GM12878 (cell line): ENCODE data around the gene TMEM168. TPM values are rescaled to one million over a fixed set of nuclear protein-coding genes. Genes with fewer than 3 reads are reported as not detected.
"Not testable (repeated sequence)": the region's sequence is repeated elsewhere in the genome, so short reads cannot be mapped to it uniquely, and the experiment has no call there.

ENCODE experiments used
- ATAC-seq: fragments of 200-7000 bp; cut with Tn5 transposase; 3 replicates; pipeline ENCODE4 v1.9.1; 2020; ENCODE audit warnings: mild to moderate bottlenecking, moderate library complexity
- BruUV-seq: library from RNA; stranded (reverse); fragments of 400-500 nt; replicated peaks from 2 replicates; lab custom pipeline; 2021; lab: Mats Ljungman, UMichigan
- CTCF ChIA-PET: fragments of 300-600 bp; sonication (Branson Sonifier 250); formaldehyde crosslinking; extraction: SDS; loops from one replicate; lab custom pipeline; 2021; ENCODE audit warnings: inconsistent platforms; lab: Yijun Ruan, JAX
- POLR2A ChIA-PET: fragments of 350-600 bp; formaldehyde crosslinking; extraction: SDS; loops from one replicate; lab custom pipeline; 2021; ENCODE audit warnings: inconsistent platforms; lab: Charles Lee
- RAD21 ChIA-PET: fragments of 300-600 bp; sonication (Branson Sonifier 250); formaldehyde crosslinking; loops from one replicate; lab custom pipeline; 2023; ENCODE audit warnings: antibody characterized with exemption; ENCODE audit not compliant: unreplicated experiment; lab: Charles Lee
- SMC1A ChIA-PET: fragments of 300-600 bp; sonication (Branson Sonifier 250); formaldehyde crosslinking; loops from one replicate; lab custom pipeline; 2023; ENCODE audit not compliant: unreplicated experiment, uncharacterized antibody; lab: Charles Lee
- DNase-seq: peaks from one replicate; pipeline ENCODE4 v3.0.0-alpha.2; 2011; ENCODE audit warnings: low read depth, low spot score
- FAIRE-seq: peaks from 3 replicates; lab custom pipeline; 2011; peaks lifted over from hg19 to GRCh38; lab: Jason Lieb, UNC
- H2AFZ ChIP-seq: 2 replicates; pipeline ENCODE4 v1.6.0; 2011; ENCODE audit warnings: low read depth, low read length, control low read depth; ENCODE audit not compliant: control insufficient read depth
- H3K27ac ChIP-seq: 2 replicates; pipeline ENCODE4 v1.5.1; 2011; ENCODE audit warnings: control low read depth; ENCODE audit not compliant: control insufficient read depth, insufficient read depth
- H3K27me3 ChIP-seq, 2 experiments: replicated peaks in 1 of 2; 2 replicates each; pipeline versions ENCODE4 v1.6.0 to v1.6.1; 2011; ENCODE audit warnings: low read length in 1 of 2; ENCODE audit not compliant: control insufficient read depth in 2 of 2, insufficient read depth in 2 of 2
- H3K36me3 ChIP-seq, 2 experiments: 2 replicates each; pipeline ENCODE4 v1.5.1; 2011; ENCODE audit warnings: low read length in 1 of 2; ENCODE audit not compliant: control insufficient read depth in 2 of 2, insufficient read depth in 2 of 2
- H3K4me1 ChIP-seq: 2 replicates; pipeline ENCODE4 v1.6.1; 2011; ENCODE audit warnings: mild to moderate bottlenecking, low read length, moderate library complexity, mixed read lengths; ENCODE audit not compliant: control insufficient read depth, insufficient read depth
- H3K4me2 ChIP-seq: 2 replicates; pipeline ENCODE4 v1.6.0; 2011; ENCODE audit warnings: control low read depth; ENCODE audit not compliant: control insufficient read depth, insufficient read depth
- H3K4me3 ChIP-seq: fragments of 200-600 bp; sonication (generic); 2 replicates; pipeline ENCODE4 v1.5.1; 2016
- H3K79me2 ChIP-seq: 2 replicates; pipeline ENCODE4 v1.6.0; 2011; ENCODE audit warnings: low read length; ENCODE audit not compliant: control insufficient read depth, insufficient read depth
- H3K9ac ChIP-seq: 2 replicates; pipeline ENCODE4 v1.8.0; 2011; ENCODE audit warnings: low read length, control low read depth, mixed read lengths; ENCODE audit not compliant: control insufficient read depth, insufficient read depth
- H3K9me3 ChIP-seq: replicated peaks from 3 replicates; pipeline ENCODE4 v1.5.1; 2011; ENCODE audit warnings: mild to moderate bottlenecking, low read length; ENCODE audit not compliant: control insufficient read depth, insufficient read depth
- H4K20me1 ChIP-seq: 2 replicates; pipeline ENCODE4 v1.6.0; 2011; ENCODE audit not compliant: control insufficient read depth, insufficient read depth
- IRF4 ChIP-seq: IDR thresholded peaks from 2 replicates; pipeline ENCODE4 v1.6.1; 2011; ENCODE audit warnings: low read depth, low read length
- RB1 ChIP-seq: fragments of 450-650 bp; formaldehyde crosslinking; IDR thresholded peaks from 2 replicates; pipeline ENCODE4 v1.6.1; 2017; ENCODE audit warnings: mild to moderate bottlenecking, borderline replicate concordance
- WGBS: methylation state at CpG from one replicate; pipeline ENCODE4 v1.1.6; 2016; ENCODE audit warnings: low lambda C conversion rate; ENCODE audit not compliant: insufficient replicate concordance, insufficient coverage; ENCODE audit errors: missing lambda C conversion rate; 5-methylcytosine and 5-hydroxymethylcytosine counted together
- in situ Hi-C: fragments of 300-500 bp; cut with MboI; formaldehyde crosslinking; loops from 9 replicates; pipeline ENCODE4 v1.14.3; 2018; ENCODE audit warnings: mixed read lengths
- intact Hi-C: fragments of 100-400 bp; cut with micrococcal nuclease; formaldehyde crosslinking; loops from one replicate; pipeline ENCODE4 v1.14.2; 2022; ENCODE audit not compliant: unreplicated experiment
- polyA plus RNA-seq, 11 experiments: library from polyadenylated mRNA; depleted of rRNA in 4 of 11; unstranded in 6 of 11; stranded (reverse) in 5 of 11; fragments of >200 nt; fragmentation: Nextera tagmentation in 4 of 11; fragmentation: Illumina TruSeq in 1 of 11; extraction: Ambion mirVana in 4 of 11; extraction: Trizol in 1 of 11; gene quantifications; 1 replicate in 1 of 11; 2 replicates in 10 of 11; pipeline versions ENCODE4 v1.2.1 to v1.2.3, GENCODE V29; 2011 to 2016; ENCODE audit warnings: inconsistent platforms in 2 of 11, missing spikeins in 2 of 11, low read depth in 1 of 11
- total RNA-seq, 4 experiments: library from RNA; depleted of rRNA in 3 of 4; stranded (reverse); fragments of >200 nt in 3 of 4; fragmentation: Illumina TruSeq in 1 of 4; extraction: Trizol in 1 of 4; gene quantifications; 2 replicates each; pipeline versions ENCODE4 v1.2.1 to v1.2.3, GENCODE V29; 2013 to 2021
- TF ChIP-seq, protein P1 (sequence below): fragments of 450-650 bp; IDR thresholded peaks from 2 replicates; pipeline ENCODE4 v1.6.1; 2017; ENCODE audit warnings: borderline replicate concordance
- TF ChIP-seq, protein P2 (sequence below): fragments of 450-650 bp; IDR thresholded peaks from 2 replicates; pipeline ENCODE4 v1.6.1; 2017; ENCODE audit warnings: low read depth, mild to moderate bottlenecking, moderate library complexity
- TF ChIP-seq, protein P3 (sequence below): fragments of 450-650 bp; IDR thresholded peaks from 2 replicates; pipeline ENCODE4 v1.6.1; 2017; ENCODE audit warnings: antibody characterized with exemption, mild to moderate bottlenecking, moderate library complexity

Gene TMEM168
- total and polyA plus RNA-seq, 10 of the 15 experiments (the other 5 are each of a cell fraction or from before 2014, with no cell fraction given) = 9.1 to 44.2 (median 19.8) TPM

DNA sequence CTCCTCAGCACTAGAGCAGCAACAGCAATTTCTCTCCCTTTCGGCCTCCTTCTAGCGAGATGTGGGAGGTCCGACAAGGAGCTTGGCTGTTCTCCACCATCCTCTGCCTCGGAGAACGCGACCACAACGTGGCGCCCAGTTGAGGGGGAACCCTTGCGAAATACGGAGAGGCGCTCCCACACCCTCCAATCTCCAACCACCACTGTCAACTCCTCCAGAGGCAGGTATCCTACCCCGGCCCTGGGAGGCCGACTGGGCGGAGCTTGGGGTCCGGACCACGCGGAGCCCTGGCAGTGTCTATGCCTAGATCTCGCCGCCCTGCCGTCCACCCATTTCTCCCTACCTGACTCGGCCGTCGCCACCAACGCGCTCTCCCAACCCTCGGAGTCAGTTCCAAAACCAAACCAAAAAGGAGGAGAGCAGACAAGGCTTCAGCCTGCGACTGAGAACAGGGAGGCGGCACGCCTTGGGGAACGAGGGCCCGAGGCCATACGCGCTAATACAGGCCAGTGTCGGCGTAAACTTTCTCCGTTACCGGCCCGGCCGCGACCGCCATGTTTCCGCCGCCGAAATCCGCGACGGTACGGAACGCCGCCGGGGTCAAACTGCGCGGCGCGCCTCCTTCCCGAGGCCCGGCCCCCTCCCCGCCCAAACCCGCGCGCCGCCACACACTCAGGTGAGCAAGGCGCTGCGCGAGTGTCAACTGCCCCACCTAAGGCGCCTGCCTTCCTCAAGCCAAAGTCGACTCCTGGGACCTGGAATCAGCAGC lies at the start of gene TMEM168 (continued):
- TF ChIP-seq, protein P1, sequence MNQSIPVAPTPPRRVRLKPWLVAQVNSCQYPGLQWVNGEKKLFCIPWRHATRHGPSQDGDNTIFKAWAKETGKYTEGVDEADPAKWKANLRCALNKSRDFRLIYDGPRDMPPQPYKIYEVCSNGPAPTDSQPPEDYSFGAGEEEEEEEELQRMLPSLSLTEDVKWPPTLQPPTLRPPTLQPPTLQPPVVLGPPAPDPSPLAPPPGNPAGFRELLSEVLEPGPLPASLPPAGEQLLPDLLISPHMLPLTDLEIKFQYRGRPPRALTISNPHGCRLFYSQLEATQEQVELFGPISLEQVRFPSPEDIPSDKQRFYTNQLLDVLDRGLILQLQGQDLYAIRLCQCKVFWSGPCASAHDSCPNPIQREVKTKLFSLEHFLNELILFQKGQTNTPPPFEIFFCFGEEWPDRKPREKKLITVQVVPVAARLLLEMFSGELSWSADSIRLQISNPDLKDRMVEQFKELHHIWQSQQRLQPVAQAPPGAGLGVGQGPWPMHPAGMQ = no peak
- peak; percentile 63; the same call in 1 of the 2 replicates for TF ChIP-seq RB1
- TF ChIP-seq, protein P2, sequence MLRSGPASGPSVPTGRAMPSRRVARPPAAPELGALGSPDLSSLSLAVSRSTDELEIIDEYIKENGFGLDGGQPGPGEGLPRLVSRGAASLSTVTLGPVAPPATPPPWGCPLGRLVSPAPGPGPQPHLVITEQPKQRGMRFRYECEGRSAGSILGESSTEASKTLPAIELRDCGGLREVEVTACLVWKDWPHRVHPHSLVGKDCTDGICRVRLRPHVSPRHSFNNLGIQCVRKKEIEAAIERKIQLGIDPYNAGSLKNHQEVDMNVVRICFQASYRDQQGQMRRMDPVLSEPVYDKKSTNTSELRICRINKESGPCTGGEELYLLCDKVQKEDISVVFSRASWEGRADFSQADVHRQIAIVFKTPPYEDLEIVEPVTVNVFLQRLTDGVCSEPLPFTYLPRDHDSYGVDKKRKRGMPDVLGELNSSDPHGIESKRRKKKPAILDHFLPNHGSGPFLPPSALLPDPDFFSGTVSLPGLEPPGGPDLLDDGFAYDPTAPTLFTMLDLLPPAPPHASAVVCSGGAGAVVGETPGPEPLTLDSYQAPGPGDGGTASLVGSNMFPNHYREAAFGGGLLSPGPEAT = peak; percentile 58; the same call in 1 of the 2 replicates
- TF ChIP-seq, protein P3, sequence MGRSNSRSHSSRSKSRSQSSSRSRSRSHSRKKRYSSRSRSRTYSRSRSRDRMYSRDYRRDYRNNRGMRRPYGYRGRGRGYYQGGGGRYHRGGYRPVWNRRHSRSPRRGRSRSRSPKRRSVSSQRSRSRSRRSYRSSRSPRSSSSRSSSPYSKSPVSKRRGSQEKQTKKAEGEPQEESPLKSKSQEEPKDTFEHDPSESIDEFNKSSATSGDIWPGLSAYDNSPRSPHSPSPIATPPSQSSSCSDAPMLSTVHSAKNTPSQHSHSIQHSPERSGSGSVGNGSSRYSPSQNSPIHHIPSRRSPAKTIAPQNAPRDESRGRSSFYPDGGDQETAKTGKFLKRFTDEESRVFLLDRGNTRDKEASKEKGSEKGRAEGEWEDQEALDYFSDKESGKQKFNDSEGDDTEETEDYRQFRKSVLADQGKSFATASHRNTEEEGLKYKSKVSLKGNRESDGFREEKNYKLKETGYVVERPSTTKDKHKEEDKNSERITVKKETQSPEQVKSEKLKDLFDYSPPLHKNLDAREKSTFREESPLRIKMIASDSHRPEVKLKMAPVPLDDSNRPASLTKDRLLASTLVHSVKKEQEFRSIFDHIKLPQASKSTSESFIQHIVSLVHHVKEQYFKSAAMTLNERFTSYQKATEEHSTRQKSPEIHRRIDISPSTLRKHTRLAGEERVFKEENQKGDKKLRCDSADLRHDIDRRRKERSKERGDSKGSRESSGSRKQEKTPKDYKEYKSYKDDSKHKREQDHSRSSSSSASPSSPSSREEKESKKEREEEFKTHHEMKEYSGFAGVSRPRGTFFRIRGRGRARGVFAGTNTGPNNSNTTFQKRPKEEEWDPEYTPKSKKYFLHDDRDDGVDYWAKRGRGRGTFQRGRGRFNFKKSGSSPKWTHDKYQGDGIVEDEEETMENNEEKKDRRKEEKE = no peak
- no peak for TF ChIP-seq IRF4

DNA sequence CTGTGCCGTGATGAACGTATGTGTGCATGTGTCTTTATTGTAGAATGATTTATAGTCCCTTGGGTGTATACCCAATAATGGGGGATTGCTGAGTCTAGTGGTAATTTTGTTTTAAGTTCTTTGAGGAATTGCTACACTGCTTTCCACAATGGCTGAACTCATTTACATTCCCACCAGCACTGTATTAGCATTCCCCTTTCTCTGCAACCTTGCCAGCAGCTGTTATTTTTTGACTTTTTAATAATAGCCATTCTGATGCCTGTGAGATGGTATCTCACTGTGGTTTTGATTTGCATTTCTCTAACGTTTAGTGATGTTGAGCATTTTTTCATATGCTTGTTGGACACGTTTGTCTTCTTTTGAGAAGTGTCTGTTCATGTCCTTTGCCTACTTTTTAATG lies 45.7 kb upstream of the TMEM168 start:
- H3K36me3 ChIP-seq, H4K20me1 ChIP-seq, H3K9me3 ChIP-seq, ATAC-seq, FAIRE-seq, H3K4me1 ChIP-seq, H3K27ac ChIP-seq, POLR2A ChIA-PET, H2AFZ ChIP-seq, intact Hi-C loops, DNase-seq, CTCF ChIA-PET, BruUV-seq, SMC1A ChIA-PET, in situ Hi-C loops, H3K27me3 ChIP-seq, H3K4me3 ChIP-seq, H3K9ac ChIP-seq, H3K4me2 ChIP-seq, RAD21 ChIA-PET, H3K79me2 ChIP-seq: not testable (repeated sequence)
- WGBS = 50% methylated on average over 4 of the region's 4 CpGs
